ENCODE results near the gene FKBP3. TPM values are rescaled to one million over a fixed set of nuclear protein-coding genes. Genes with fewer than 3 reads are reported as not detected.

Gene FKBP3
- 10 to 100 TPM; 65.0 to 71.1 TPM for total RNA-seq
- 100 to 1,000 TPM; 173 to 182 TPM for polyA plus RNA-seq (ENCODE audit: insufficient read length in 2 of 2)
- long read RNA-seq, donor 1, transcript FKBP3-202 (7 exons, 1,346 nt), result major isoform, 79 of 159 reads
- long read RNA-seq, donor 1, partial matches to known transcripts, result 78 of 159 reads
- long read RNA-seq, donor 1, other reads (novel, unspliced or antisense), result 0 of 159 reads
- long read RNA-seq, donor 2, transcript FKBP3-202 (7 exons, 1,346 nt), result major isoform, 24 of 46 reads
- long read RNA-seq, donor 2, partial matches to known transcripts, result 22 of 46 reads
- long read RNA-seq, donor 2, other reads (novel, unspliced or antisense), result 0 of 46 reads
- long read RNA-seq, donor 3, transcript FKBP3-202 (7 exons, 1,346 nt), result major isoform, 32 of 69 reads
- long read RNA-seq, donor 3, partial matches to known transcripts, result 36 of 69 reads
- long read RNA-seq, donor 3, other reads (novel, unspliced or antisense), result 0 of 69 reads
- long read RNA-seq, donor 4, transcript FKBP3-203 (3 exons, 704 nt), result minor isoform, 6 of 161 reads
- long read RNA-seq, donor 4, transcript FKBP3-202 (7 exons, 1,346 nt), result major isoform, 73 of 161 reads
- long read RNA-seq, donor 4, partial matches to known transcripts, result 75 of 161 reads
- long read RNA-seq, donor 4, other reads (novel, unspliced or antisense), result 7 of 161 reads

DNA sequence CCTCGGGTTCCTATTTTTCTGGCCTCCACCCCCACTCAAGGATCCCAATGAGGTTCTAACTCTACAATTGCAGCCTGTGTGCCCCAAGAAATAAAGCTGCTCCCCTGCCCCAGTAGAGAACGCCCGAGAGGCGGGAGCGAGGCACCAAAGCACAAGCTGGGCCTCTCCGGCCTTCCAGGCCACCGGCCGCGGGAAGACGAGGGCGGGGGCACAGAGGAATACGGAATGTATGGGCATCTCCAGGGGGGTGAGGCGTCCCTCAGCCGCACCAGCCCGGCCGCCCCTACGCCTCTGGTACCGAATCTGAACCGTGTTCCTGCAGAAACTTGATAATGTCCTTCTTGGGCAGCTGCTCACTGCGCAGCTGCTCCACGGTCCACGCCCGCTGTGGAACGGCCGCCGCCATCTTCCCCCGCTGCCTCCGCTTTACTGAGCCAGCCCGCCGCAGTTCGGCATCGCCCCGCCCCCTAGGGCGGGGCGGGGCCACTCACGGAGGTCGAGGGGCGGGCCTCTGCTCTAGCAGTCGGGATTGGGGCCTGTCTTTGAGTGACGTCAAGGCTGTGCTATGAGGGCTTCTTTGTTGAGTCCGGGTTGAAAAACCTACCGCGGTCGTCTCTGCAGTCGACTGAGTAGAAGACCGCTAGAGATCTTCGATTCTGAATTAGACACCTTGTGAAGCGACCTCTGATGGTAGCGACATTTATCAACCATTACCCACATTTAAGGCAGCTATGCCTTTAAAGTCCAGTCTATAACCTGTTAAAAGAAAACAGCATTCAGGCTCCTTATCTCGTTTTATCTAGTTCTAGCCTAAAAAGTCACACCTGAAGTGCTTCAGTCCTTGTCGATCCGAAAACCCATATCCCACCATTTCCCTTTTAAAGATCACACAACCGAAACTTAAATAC is at the start of gene FKBP3:
FKBP3 (minus strand) TSS at position 431 of the 908 bp plus-strand sequence; CDS start at position 406, 25 bp downstream.
- Histone ChIP-seq H3K4me3 (ENCODE audit: low read depth, low read length) (peak within 1 kb of the TSS; percentile 97), H3K9me3 (ENCODE audit: control insufficient read depth, insufficient read depth, low read length) (no peaks in the 10 kb centered on the region), H3K4me1 (ENCODE audit: control insufficient read depth, insufficient read depth, low read length) (peaks cover 8% of the 10 kb centered on the region), H3K27ac (ENCODE audit: low read depth, low read length) (peak within 1 kb of the TSS; percentile 97), H3K27me3 (ENCODE audit: control insufficient read depth, insufficient read depth, low read length) (no peaks in the 10 kb centered on the region), H3K36me3 (ENCODE audit: control insufficient read depth, insufficient read depth, low read length) (peaks cover 3% of the 10 kb centered on the region)
- WGBS (ENCODE audit: insufficient coverage), result 0% methylated on average over 53 of the region's 53 CpGs
- peak; percentile 93 to 100 (median 96) for DNase-seq (ENCODE audit: low read depth in 4 of 6, low spot score in 6 of 6)

DNA sequence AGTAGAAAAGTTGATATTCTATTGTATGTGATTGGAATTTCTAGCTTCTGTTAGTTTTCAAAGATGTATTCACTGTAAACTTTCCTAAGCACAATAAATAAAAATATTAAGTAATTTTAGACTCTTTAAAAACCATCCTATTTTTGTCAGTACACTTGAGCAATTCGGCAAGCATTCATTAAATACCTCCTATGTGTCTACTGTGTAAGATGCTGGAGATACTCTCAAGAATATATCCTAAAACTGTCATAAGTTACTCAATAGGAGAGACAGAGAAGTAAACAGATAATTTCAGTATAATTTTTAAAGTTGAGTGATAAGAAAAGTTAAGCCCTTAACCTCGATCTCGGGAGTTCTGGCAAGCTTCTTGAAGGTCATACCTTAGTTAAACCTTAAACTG is 47.5 kb upstream of the FKBP3 start:
- H3K9me3 ChIP-seq (ENCODE audit: control insufficient read depth, insufficient read depth, low read length), result no peaks in the 10 kb centered on the region
- no peaks in the 10 kb centered on the region for H3K36me3 ChIP-seq (ENCODE audit: control insufficient read depth, insufficient read depth, low read length)
- H3K27ac ChIP-seq (ENCODE audit: low read depth, low read length), result no peak overlapping the region
- no peak for DNase-seq (ENCODE audit: low read depth in 4 of 6, low spot score in 6 of 6)
- no CpG with 5 or more reads among the region's 3 CpGs for WGBS (ENCODE audit: insufficient coverage)
- H3K27me3 ChIP-seq (ENCODE audit: control insufficient read depth, insufficient read depth, low read length), result no peaks in the 10 kb centered on the region
- no peaks in the 10 kb centered on the region for H3K4me1 ChIP-seq (ENCODE audit: control insufficient read depth, insufficient read depth, low read length)
- H3K4me3 ChIP-seq (ENCODE audit: low read depth, low read length), result no peak overlapping the region

DNA sequence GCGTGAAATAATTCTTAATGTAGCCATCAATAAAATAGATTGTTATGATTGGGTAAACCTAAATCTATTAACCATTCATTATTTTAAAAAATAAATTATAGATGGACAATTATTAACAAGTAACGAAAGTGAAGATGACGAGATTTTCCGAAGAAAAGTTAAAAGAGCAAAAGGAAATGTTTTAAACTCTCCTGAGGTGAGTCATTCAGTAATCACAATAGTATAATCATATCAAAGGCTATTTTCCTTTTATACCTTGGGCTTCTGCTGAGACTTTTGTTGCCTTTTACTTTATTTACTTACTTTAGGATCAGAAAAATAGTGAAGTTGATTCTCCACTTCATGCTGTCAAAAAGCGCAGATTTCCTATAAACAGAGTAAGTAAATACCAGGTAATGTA is 47.0 kb upstream of the FKBP3 start:
- no peak for DNase-seq (ENCODE audit: low read depth in 4 of 6, low spot score in 6 of 6)
- Histone ChIP-seq H3K27ac (ENCODE audit: low read depth, low read length) (no peak overlapping the region), H3K36me3 (ENCODE audit: control insufficient read depth, insufficient read depth, low read length) (no peaks in the 10 kb centered on the region), H3K4me3 (ENCODE audit: low read depth, low read length) (no peak overlapping the region), H3K27me3 (ENCODE audit: control insufficient read depth, insufficient read depth, low read length) (no peaks in the 10 kb centered on the region), H3K9me3 (ENCODE audit: control insufficient read depth, insufficient read depth, low read length) (no peaks in the 10 kb centered on the region), H3K4me1 (ENCODE audit: control insufficient read depth, insufficient read depth, low read length) (no peaks in the 10 kb centered on the region)
- WGBS (ENCODE audit: insufficient coverage), result no CpG with 5 or more reads among the region's 5 CpGs

DNA sequence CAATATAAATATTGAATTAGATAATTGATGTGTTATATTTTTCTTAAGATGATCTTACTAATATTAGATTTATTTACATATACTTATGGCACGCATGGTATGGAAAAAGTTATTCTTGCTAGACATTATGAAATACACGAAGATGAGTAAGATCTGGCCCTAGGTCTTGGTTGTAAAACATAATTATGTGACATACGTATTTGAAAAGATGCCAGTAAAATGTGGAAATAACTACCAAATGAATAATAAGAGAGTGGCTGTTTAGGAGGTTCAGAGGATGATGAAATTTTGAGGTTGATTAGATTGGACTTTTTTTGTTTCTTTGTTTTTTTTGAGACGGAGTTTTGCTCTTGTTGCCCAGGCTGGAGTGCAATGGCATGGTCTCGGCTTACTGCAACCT is 42.8 kb upstream of the FKBP3 start:
- no peak overlapping the region for H3K4me3 ChIP-seq (ENCODE audit: low read depth, low read length)
- H3K27ac ChIP-seq (ENCODE audit: low read depth, low read length), result no peak overlapping the region
- no peak for DNase-seq (ENCODE audit: low read depth in 4 of 6, low spot score in 6 of 6)
- H3K27me3 ChIP-seq (ENCODE audit: control insufficient read depth, insufficient read depth, low read length), result no peaks in the 10 kb centered on the region
- 94% methylated on average over 2 of the region's 5 CpGs for WGBS (ENCODE audit: insufficient coverage)
- no peaks in the 10 kb centered on the region for H3K4me1 ChIP-seq (ENCODE audit: control insufficient read depth, insufficient read depth, low read length)
- H3K9me3 ChIP-seq (ENCODE audit: control insufficient read depth, insufficient read depth, low read length), result no peaks in the 10 kb centered on the region
- H3K36me3 ChIP-seq (ENCODE audit: control insufficient read depth, insufficient read depth, low read length), result no peaks in the 10 kb centered on the region

DNA sequence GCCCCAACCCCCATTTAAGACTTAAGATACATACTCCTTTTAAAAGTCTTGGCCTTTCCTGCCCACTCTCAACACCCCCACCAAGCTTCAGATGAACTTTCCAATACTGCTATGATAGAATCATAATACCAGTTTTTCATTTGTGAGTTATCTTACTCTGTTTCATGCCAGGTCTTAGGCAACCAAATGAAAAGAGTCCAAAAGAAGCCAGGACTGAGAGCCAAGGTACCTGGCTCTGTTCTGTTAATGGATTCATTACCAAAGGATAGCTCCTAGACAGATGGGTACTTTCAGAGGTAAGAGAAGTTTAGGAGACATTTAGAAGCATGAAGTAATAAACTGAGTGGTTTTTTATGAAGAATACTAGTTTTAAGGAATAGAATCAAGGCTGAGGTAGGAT is 35.6 kb upstream of the FKBP3 start:
- H3K9me3 ChIP-seq (ENCODE audit: control insufficient read depth, insufficient read depth, low read length), result no peaks in the 10 kb centered on the region
- no peak for DNase-seq (ENCODE audit: low read depth in 4 of 6, low spot score in 6 of 6)
- H3K27me3 ChIP-seq (ENCODE audit: control insufficient read depth, insufficient read depth, low read length), result no peaks in the 10 kb centered on the region
- H3K4me3 ChIP-seq (ENCODE audit: low read depth, low read length), result no peak overlapping the region
- no peaks in the 10 kb centered on the region for H3K36me3 ChIP-seq (ENCODE audit: control insufficient read depth, insufficient read depth, low read length)
- H3K4me1 ChIP-seq (ENCODE audit: control insufficient read depth, insufficient read depth, low read length), result no peaks in the 10 kb centered on the region
- no peak overlapping the region for H3K27ac ChIP-seq (ENCODE audit: low read depth, low read length)

DNA sequence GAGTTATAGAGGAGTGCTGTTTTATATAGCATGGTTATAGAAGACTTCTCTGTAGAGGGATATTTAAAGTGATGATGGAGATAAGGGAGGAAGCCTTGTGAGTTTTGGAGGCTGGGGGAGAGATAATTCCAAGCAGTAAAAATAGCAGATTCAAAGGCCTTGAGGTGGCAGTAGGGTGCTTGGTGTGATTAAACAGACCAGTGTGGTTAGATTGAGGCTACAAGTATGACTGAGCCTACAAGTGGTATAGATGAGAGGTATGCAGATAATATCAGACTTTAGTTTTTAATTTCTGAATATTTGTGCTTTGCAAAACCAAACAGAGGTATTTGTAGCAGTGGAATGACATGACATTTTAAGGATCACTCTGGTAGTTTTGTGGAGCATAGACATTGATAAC is 21.8 kb upstream of the FKBP3 start:
- DNase-seq (ENCODE audit: low read depth in 4 of 6, low spot score in 6 of 6), result no peak
- Histone ChIP-seq H3K27ac (ENCODE audit: low read depth, low read length) (no peak overlapping the region), H3K9me3 (ENCODE audit: control insufficient read depth, insufficient read depth, low read length) (no peaks in the 10 kb centered on the region), H3K4me1 (ENCODE audit: control insufficient read depth, insufficient read depth, low read length) (no peaks in the 10 kb centered on the region), H3K36me3 (ENCODE audit: control insufficient read depth, insufficient read depth, low read length) (peaks cover 2% of the 10 kb centered on the region), H3K4me3 (ENCODE audit: low read depth, low read length) (no peak overlapping the region), H3K27me3 (ENCODE audit: control insufficient read depth, insufficient read depth, low read length) (no peaks in the 10 kb centered on the region)

DNA sequence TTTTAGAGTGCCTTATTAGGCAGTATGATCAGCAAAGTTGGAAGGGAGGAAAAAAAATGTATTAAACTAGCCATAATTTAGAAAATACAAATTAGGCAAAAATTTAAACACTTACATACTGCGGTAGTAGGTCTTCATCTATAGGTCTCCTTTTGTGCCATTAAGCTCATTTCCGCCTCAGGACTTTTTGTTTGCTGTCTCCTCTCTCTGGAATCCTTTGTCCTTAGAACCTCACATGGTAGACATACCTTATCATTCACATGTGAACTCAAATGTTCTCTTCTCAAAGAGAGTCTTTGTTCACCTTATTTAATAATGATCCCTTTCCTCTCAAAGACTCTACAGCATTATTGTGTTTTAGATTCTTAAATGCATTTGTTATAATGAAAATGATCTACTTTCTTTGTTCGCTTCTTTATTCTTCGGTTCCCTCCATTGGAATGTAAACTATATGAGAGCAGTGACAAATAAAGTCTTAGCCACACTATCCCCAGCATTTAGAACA is 16.2 kb upstream of the FKBP3 start:
- WGBS (ENCODE audit: insufficient coverage), result 76% methylated on average over 2 of the region's 4 CpGs
- no peak for DNase-seq (ENCODE audit: low read depth in 4 of 6, low spot score in 6 of 6)
- Histone ChIP-seq H3K4me3 (ENCODE audit: low read depth, low read length) (no peak overlapping the region), H3K27ac (ENCODE audit: low read depth, low read length) (no peak overlapping the region), H3K9me3 (ENCODE audit: control insufficient read depth, insufficient read depth, low read length) (no peaks in the 10 kb centered on the region), H3K27me3 (ENCODE audit: control insufficient read depth, insufficient read depth, low read length) (no peaks in the 10 kb centered on the region), H3K36me3 (ENCODE audit: control insufficient read depth, insufficient read depth, low read length) (no peaks in the 10 kb centered on the region), H3K4me1 (ENCODE audit: control insufficient read depth, insufficient read depth, low read length) (no peaks in the 10 kb centered on the region)

DNA sequence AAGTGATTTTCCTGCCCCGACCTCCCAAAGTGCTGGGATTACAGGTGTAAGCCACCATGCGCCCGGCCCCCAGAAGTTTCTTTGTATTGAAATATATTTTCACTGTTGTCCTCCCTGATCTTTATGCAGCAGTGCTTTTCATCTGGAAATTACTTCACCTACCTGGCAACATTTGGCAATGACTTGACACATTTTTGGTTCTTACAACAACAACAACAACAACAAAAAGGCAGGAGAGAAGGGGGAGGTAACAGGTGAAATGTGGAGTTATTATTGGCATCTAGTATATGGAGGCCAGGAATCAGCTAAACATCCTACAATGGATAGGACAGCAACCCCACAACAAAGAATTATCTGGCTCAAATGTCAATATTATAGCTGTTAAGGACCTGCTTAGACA is 15.3 kb upstream of the FKBP3 start:
- no peak for DNase-seq (ENCODE audit: low read depth in 4 of 6, low spot score in 6 of 6)
- no peaks in the 10 kb centered on the region for H3K36me3 ChIP-seq (ENCODE audit: control insufficient read depth, insufficient read depth, low read length)
- H3K9me3 ChIP-seq (ENCODE audit: control insufficient read depth, insufficient read depth, low read length), result no peaks in the 10 kb centered on the region
- no CpG with 5 or more reads among the region's 3 CpGs for WGBS (ENCODE audit: insufficient coverage)
- H3K4me1 ChIP-seq (ENCODE audit: control insufficient read depth, insufficient read depth, low read length), result no peaks in the 10 kb centered on the region
- no peaks in the 10 kb centered on the region for H3K27me3 ChIP-seq (ENCODE audit: control insufficient read depth, insufficient read depth, low read length)
- H3K4me3 ChIP-seq (ENCODE audit: low read depth, low read length), result no peak overlapping the region
- H3K27ac ChIP-seq (ENCODE audit: low read depth, low read length), result no peak overlapping the region

DNA sequence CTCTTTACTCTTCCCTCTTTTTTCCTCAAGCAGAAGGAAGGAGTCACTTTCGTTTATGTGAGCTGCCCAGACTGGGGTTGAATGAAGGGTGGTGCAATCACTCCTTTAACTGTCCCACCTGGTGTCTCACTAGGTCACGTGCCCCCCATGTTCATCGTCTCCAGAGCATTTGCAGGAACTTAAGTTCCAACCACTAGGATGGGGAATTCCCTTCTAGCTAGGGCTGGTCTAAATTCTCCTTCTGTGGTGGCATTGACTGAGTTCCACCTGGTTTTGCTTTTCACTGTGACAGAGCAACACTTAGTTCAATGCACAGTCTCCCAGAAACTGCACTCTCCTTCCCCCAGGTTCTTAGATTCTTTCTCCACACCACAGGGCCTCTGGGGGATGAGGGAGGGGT is 10.9 kb upstream of the FKBP3 start:
- DNase-seq (ENCODE audit: low read depth in 4 of 6, low spot score in 6 of 6), result no peak
- no peaks in the 10 kb centered on the region for H3K27me3 ChIP-seq (ENCODE audit: control insufficient read depth, insufficient read depth, low read length)
- H3K36me3 ChIP-seq (ENCODE audit: control insufficient read depth, insufficient read depth, low read length), result peaks cover 2% of the 10 kb centered on the region
- no peaks in the 10 kb centered on the region for H3K9me3 ChIP-seq (ENCODE audit: control insufficient read depth, insufficient read depth, low read length)
- WGBS (ENCODE audit: insufficient coverage), result no CpG with 5 or more reads among the region's 3 CpGs
- H3K4me3 ChIP-seq (ENCODE audit: low read depth, low read length), result no peak overlapping the region
- no peak overlapping the region for H3K27ac ChIP-seq (ENCODE audit: low read depth, low read length)
- no peaks in the 10 kb centered on the region for H3K4me1 ChIP-seq (ENCODE audit: control insufficient read depth, insufficient read depth, low read length)

Data from spinal cord (tissue), 10 donors.